ENCODE measurements around the gene DLG2.

The DLG2 gene

DNA sequence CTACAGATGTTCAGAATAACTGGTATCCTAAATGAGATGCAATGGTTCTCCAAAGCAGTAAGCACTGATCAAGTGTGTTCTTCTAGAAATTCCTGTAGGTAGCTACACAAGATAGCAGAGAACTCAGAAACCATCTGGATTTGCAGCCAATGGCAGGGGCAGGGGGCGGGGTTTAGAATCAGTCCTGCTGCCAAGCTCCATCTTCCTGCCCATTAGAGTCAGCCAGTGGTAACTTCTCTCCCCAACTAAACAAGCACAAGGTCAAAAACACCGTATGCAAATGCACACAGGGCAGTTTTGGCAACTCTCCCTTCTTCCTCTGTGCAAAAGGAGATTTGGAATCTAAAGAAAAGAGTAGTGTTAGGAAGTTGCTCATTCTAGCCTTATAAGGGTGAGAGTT is 2103.5 kb downstream of the DLG2 start:
- DNase-seq, result no peak

DNA sequence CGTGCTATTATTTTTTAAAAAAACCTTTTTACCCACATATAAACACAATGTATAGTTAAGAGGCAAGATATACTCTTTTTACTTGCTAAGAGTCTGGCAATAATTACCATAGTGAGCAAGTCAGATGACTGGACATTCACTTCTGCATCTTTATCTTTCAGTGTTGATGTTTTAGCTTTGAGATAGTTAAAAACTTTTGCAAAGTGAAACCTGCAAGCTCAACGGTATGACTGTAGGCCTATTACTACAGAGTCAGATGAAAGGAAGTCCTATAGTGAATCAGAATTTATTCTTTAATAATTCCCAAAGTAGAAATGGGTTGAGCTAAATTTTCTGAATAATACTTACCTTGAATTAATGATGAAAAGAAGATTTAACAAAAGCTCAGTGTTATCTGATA is 2104.2 kb downstream of the DLG2 start:
- no peak for DNase-seq

DNA sequence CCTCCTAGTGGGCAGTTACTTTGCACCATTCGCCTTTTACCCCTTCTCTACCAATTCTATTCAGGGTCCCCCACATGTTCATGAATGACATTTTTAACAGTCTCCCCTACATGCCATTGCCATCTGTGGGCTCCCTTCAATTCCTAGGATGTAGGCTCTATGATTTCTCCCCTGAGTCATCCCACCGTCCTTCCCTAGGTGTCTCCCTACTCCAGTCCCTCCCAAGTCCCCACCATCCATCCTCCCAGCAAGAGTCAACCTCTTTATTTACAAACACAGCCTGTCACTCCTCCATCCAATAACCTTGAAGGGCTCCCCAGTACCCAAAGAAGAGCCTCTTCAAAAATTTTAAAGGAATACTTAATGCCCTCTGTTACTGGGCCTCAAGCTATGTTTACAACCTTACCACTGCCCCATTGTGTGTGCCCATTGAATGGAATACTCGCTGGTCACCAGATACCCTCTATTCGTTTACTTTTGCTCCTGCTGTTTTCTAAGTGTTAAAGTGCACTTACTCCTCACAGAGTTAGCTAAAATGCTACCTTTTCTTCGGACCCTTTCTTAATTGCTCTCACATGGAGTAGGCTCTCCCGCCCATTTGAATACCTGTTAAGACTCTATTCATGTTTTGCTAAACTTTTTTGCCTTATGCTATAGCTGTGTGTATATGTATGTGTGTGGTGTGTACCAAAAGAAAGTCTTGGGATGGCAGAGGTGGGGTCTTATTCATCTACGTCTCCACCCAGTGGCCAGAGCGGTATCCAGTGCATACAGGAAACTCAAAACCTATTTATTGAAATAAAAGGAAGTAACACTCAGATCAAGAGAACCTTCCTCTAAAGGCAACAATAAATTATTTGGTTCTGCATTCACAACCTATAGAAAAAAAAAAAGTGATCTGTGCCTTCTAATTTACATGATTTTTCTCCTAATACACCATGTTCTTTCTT is 2105.2 kb downstream of the DLG2 start:
- DNase-seq, result no peak

DNA sequence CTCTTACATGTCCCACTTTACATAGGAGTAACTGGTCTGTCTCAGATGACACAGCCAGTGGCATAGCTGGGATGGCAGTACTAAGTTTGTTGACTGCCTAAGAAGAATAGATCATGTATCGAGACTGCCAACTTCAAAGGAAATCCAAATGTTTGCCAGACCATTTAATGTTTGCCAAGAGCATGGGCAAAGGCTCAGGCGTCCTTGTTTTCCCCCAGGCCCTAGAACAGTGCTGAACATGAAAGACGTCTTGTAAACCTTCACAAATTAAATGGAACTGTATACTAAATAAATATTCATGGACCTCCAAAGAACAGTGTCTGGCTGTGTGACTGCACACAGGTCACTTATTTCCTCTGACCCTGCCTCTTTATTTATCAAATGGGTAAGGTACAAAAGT is 2106.3 kb downstream of the DLG2 start:
- no peak for DNase-seq

DNA sequence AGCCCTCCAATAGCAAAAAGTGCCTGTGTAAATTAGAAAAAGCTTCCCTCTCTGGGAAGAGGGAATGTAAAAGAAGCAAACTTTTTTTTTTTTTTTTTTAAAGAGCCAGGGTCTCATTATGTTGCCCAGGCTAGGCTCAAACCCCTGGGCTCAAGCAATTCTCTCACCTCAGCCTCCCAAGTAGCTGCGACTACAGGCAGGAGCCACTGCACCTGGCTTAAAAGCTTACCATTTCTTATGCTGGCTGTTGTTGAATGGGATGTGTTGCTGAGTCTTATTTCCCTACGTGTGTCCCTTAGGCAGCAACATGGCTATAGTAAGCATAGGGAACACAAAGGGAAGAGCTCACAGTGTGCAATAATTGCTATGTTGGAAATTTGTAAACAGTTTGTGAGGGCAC is 2115.5 kb downstream of the DLG2 start:
- DNase-seq, result no peak

DNA sequence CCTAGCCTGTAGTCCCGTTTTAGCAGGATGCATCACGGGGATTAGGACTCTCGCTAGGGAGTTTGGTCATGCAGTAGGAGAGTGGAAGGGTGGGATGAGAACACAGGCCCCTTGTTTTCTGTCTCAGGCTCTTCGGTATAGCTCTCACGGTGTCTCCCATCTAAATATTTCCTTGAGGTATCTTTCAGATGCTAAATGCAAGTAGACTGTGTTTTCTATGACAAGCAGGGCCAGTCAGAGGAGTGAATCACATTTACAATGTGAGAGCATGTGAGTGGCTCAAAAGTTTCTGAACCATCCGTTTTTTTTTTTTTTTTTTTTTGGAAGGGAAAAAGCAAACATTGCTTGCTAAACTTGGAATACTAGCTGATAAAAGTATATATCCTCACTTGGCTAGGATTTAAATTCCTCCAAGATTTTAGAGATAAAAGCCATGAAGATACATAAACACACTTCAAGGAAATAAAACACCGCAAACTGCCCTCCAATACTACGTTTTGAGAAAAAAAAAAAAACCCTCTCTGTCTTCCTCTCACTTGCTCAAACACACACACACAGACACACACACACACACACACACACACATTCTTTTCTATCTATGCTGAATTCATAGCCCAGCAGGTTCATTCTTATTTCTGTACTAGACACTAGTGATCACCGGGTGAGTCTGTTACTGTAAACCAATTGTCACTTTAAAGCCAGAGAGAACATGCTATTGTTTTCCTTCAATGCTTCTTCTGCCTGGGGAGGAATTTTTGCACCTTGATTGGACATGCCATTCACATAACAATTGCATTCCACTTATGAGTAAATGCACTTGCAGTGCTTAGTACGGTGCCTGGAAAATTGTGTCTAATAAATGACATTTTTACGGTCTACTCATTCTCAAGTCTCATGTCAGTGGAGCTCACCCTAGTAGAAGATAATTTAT is 2116.3 kb downstream of the DLG2 start:
- no peak for DNase-seq

DNA sequence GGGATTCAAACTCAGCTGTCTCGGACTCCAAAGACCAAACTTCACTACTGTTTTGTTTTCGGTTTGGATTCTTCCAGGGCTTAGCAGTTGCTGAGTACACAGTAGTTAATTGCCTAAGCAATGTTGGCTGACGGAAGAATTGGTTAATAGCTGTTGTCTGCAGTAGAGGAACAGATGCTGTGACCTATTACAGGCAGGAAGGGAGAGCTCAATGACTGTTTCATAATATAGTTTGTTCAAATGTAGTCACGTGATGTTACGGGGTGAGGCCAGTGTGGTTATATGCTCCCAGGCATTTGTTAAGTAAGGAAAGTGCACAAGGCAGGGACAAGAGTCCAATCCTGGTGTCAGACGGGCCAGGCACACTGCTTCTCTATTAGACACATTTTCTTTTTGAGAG is 2118.3 kb downstream of the DLG2 start:
- no peak for DNase-seq

DNA sequence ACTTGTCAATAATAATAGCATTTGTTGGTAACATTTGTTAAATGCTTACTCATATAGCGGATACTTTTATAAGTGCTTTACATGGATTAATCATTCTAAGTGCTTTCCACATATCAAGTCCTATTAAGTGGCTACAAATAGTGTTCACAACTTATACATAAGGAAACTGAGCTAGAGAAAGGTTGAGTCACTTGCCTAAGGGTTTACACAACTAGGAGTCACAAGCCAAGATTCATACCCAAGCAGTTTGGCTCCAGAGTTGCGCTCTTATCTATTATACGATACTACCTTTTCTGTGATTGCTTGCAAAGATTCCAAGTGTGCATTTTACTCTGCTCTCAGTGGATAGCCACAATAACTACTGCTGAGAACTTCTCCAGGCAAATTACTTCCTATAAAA is 2125.1 kb downstream of the DLG2 start:
- DNase-seq, result no peak

DNA sequence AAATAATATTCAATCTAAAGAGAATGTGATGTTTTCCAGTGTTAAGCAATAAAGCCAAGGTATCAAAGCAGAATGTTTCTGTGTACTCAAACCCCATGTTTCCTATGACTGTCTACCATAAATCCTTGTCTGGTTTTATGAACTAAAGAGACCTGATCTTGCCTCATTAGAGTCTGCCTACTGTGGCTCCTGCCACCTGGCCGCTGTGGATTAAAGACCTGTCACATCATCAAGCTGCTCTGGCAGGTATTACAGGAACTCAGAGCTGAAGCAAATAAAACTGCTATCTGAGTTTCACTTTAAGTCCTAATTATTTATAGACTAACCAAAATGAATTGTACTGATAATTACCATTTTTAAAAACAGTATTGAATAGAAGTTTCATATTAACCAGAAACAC is 2133.2 kb downstream of the DLG2 start:
- no peak for DNase-seq

DNA sequence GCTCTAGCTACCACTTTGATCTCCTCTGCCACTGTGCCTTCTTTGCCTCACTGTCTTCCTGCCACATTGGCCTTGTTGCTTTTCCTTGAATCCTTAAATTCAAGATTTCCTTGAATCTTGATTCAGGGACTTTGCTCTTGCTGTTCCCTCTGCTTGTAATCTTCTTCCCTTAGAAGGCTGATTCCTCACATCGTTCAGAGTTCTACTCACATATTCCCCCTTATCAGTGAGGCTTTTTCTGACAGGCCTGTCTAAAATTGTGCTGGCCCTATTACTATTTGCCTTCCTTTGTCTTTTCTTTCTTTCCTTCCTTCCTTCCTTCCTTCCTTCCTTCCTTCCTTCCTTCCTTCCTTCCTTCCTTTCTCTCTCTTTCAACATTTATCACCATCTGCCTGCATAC is 2134.1 kb downstream of the DLG2 start:
- no peak for DNase-seq

DNA sequence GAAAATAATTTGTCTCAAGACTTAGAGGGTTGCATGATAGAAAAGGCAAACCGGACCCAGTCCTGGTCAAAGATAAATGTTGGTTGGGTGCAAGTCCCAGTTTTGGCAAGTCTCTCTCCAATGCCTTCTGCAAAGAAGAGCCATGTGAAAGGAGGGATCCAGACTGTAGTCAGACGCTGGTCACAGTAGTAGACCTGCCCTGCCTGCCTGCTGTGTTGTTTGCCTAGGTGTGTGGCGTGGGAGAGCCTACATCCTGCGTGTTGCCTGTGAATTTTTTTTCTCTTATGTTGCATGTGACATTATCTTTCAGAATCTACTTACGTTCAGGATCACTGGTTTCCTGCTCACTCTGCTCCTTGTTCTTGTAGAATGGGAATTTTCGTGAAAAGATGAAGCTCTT is 2143.3 kb downstream of the DLG2 start:
- no peak for DNase-seq

DNA sequence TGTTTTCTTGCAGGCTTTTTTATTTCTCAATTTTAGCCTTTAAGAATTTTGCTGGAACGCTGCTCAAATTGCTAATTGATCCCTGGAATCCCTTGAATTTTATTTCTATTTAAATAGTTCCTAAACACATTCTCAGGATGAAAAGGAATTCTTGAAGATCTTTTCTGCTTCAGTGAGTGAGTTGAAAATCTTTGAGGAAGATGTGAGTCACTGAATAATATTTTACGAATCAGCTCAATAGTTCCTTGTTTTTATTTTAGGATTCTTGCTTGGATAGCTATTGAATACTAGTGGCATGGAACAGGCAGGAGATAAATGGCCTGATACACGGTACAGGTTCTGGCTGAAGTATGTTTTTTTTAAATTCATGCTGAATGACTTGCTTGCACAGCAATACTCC is 2146.3 kb downstream of the DLG2 start:
- no peak for DNase-seq

DNA sequence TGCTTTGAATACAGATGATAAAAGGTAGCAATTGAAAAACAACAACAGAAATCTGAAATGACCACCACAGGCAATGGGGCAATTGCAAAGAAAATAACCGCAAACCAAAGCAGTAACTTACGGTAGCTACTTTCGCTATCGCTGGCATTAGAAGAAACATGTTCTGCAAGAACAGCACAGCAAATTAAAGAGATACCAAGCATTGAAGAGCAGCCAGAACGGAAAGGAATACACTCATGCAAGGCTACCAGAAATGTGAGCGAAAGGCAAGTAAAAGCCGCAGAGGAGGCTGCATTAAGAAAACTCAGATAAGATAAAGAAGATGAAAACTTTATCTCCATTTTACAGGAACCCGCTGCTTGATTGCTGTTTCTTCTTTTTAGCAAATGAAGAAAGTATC is 2146.9 kb downstream of the DLG2 start:
- DNase-seq, result no peak

DNA sequence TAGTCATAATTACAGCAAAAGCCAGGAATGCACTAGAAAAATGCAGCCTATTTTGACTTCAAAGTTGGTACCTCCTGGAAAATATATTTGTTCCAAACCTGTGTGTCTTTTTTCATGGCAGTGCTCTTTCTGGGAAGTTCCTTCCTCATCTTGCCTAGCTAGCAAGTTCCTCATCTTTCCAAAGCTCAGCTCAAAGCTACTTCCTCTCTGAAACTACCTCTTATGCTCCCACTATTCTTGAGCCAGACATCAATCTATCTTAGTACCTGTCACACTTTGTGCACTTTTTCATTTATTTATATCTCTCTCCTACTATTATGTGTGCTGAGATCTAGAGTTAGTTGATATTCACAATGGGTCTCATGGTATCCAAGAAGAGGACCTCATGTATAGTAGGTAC is 2149.4 kb downstream of the DLG2 start:
- DNase-seq, result no peak

DNA sequence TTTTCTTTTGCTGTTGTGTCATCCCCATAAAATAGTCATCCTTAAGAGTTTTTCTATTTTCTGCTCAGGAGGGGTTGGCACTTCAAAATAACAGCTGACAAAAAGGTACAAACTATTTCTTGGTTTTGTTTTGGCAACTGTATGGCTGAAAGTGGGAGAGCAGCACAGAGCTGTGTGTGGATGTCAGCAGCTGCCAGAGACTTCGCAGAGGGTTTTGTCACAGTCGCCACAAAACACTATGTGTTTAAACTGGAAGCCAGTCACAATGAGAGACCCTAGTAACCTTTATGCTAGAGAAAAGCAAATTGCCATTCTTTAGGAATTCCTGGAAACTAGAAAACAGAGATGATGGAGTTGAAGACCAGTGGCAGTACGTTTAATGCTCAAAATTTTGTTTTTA is 2151.4 kb downstream of the DLG2 start:
- DNase-seq, result no peak

DNA sequence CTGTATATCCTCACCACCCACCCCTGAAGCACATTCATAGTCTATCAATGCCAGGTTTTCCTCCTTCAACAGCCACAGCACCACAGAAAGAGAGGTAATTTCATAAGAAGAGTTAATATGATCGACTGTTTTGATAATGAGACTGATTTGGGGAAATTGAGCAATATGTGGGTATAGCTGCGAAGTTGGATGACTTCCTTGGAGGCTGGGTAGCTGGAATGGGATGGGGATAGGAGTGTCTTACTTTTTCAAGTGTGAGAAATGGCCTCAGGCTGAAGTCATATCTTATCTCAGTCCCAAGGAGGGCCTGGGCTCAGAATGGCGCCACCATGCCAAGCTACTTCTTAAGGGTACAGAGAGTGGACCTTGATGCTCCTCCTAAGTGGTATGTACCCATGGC is 2153.4 kb downstream of the DLG2 start:
- no peak for DNase-seq

DNA sequence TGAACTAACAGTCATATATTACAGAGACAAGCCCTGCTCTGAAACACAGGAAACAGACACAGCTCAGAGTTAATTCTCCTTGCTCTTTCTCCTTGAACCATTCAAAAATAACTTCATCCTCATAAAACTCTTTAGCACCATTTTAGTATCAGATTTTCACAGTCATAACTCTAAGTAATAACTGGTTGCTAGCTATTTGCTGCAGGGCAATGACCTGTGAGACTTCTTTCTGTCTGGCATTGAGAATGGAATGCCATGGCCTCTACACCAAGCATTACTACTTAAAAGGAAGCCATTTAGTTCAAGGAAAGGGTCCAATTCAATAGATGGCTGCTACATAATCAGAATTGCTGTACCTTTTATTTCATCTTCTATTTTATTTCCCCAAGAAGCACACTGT is 2154.3 kb downstream of the DLG2 start:
- no peak for DNase-seq

DNA sequence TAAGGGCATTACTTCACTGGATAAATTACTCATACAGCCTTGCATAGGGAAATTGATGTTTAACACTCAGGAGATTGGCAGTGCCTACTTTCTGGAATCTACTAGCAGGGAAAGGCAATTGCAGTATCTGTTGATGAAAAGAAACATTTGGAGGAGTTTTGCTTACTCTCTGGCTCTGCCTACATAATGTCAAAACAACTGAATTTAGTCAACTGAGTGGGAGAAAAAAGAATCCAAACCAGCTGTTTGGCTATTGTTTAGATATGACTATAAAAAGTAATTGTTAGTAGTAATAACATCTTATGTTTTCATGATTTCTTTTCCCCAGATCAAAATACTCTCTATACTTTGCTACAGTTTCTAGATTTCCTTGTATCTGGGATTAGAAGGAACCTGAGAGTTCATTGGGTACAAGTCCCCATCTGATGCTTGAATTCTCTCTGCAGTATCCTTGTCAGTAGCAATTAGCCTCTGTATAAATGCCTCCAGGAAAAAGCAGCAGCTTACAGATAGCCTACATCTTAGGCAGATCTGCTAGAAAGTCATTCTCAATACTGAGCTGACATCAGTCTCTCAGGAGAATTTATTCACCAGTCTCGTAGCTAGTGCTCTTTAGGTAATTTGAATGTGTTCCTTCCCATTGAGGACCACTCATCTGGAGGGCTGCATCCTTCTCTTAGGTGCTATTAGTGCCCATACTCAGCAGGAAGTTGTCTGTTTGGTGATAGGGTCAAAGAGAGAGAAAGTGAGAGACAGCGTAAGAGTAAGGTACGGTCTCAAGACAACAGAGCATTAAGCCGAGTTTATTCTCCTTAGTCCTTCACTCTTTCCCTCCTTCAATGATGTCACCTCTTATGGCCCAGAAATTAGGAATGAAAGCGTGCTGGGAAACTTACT is 2155.1 kb downstream of the DLG2 start:
- no peak for DNase-seq

DNA sequence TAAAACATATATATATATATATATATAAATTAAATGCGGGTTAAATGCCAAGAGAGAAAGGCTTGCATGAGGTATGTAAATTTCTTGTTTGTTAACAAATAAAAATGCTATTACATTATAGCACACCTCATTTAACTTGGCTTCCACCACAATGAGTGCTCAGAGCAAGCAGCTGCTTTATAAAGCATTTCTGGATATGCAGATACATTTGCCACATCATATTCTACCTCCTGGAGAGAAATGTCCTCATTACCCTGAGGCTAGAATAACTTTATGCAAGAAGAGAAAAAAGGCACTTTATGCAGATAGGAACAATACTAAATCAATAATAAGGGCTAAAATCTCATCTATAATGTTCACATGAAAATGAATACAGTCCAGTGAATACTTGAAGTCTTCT is 2159.3 kb downstream of the DLG2 start:
- DNase-seq, result no peak

DNA sequence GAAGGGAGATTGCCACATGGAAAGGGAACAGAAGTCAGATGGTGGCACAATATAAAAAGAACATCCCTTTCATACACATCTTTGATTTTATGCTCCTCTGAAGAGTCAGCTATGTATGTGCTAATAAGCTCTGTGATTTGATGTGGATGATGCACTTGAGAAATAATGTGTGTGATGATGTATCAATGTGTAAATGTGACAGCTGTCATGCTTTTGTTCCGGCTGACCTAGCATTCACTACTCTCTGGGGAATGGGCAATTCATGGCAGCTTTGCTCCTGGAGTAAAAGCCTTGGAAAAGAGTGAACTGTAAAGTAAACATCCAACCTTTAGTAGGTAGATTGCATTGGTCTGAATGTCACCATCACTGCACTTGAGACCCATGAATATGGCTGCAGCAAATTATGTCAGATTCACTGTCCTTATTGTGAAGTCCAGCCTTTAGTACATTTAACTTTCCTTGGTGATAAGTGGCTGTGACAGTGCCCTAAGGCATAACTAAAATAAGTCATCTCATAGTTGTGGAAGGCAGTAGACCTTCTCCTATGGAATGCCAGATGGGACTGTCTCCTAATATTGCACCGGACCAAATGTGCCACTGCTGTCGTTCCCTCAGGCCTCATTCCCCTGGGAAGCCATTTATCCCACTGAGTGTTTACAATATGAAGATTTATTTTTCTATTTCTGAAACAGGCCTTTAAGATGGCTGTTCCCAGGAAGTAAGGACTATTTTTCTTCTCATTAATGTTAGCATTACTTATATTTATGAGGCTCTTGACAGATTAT is 2162.8 kb downstream of the DLG2 start:
- DNase-seq, result no peak

DNA sequence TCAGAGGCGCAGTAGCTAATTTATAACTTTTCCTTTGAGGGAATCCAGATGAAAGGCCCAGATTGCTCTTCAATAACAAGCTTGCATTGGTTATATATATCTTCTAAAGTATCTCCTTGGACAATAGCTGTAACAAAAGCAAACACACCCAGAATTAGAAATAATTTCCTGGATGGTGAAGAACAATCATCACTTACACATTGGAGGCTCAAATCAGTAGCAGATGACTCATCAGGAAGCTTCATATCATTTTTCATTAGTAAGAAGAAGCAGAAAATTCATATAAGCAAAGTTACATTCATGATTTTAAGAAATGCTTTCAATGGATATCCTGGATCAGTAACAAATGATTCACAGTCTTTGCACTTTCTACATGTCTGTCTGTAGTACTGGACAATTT is 2167.3 kb downstream of the DLG2 start:
- no peak for DNase-seq

DNA sequence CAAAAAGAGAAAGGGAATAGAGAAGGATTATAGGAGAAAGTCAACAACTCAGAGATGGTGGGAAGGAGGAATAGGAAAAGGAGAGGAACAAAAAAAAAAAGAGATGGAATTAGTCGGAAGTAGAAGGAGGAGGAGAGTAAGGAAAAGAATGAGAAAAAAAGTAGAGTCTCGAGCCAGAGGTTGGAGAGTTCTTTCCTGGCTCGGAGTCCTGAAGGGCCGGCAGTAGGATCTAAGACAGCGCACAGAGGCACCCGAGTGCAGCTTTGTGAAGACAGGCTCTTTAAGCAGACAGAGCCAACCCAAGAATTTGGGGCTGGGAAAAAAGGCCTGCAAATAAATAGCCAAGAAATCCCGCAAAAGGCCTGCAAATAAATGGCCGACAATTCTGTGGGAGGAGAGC is 2170.6 kb downstream of the DLG2 start:
- no peak for DNase-seq

Data from CD4-positive, alpha-beta T cell treated with Interleukin-21 for 1 hour (primary cell).